Hepatocyte (in vitro differentiated cells): Measurements from ENCODE around the gene FGR.

Experiments used
- CTCF ChIP-seq: fragments of 200-600 bp; sonication (generic); IDR thresholded peaks from 2 replicates; pipeline ENCODE4 v1.5.1; 2016; ENCODE audit warnings: antibody characterized with exemption, mild to moderate bottlenecking; ENCODE audit not compliant: poor library complexity
- EZH2phosphoT487 ChIP-seq: fragments of 200-600 bp; sonication (generic); IDR thresholded peaks from one replicate; pipeline ENCODE4 v1.6.1; 2018; ENCODE audit warnings: antibody characterized with exemption, mild to moderate bottlenecking, low read depth, moderate library complexity; ENCODE audit not compliant: unreplicated experiment, severe bottlenecking

GRCh38 chr1:27622828-27623227 is 12.2 kb downstream of the FGR start:
- TF ChIP-seq CTCF (no peak), EZH2phosphoT487 (no peak)
